SJSA1 (cell line): ENCODE data around the gene SLC6A13. TPM values are rescaled to one million over a fixed set of nuclear protein-coding genes. Genes with fewer than 3 reads are reported as not detected.
A peak's percentile ranks its signal among the peaks of the same experiment; 100 is the strongest.

Experiments
- DNase-seq, 2 experiments: peaks; one replicate each; pipeline ENCODE4 v3.0.0-alpha.2; 2015 to 2020; ENCODE audit warnings: low spot score in 2 of 2, low read depth in 1 of 2
- H3K27ac ChIP-seq: fragments of 250-450 bp; sonication (Bioruptor Pico); 2 replicates; pipeline ENCODE4 v1.5.1; 2020; ENCODE audit warnings: mild to moderate bottlenecking, moderate library complexity
- H3K27me3 ChIP-seq: fragments of 250-450 bp; sonication (Bioruptor Pico); replicated peaks from 2 replicates; pipeline ENCODE4 v1.5.1; 2020; ENCODE audit warnings: mild to moderate bottlenecking, moderate library complexity
- H3K36me3 ChIP-seq: fragments of 250-450 bp; sonication (Bioruptor Pico); 2 replicates; pipeline ENCODE4 v1.5.1; 2020; ENCODE audit warnings: mild to moderate bottlenecking
- H3K4me1 ChIP-seq: fragments of 250-450 bp; sonication (Bioruptor Pico); replicated peaks from 2 replicates; pipeline ENCODE4 v1.6.1; 2021; ENCODE audit warnings: mild to moderate bottlenecking
- H3K4me3 ChIP-seq: fragments of 250-450 bp; sonication (Bioruptor Pico); 2 replicates; pipeline ENCODE4 v1.5.1; 2020; ENCODE audit warnings: mild to moderate bottlenecking
- H3K9me3 ChIP-seq: fragments of 250-450 bp; sonication (Bioruptor Pico); replicated peaks from 2 replicates; pipeline ENCODE4 v1.5.1; 2020; ENCODE audit warnings: mild to moderate bottlenecking
- total RNA-seq: library from RNA; depleted of rRNA; stranded (reverse); fragments of >200 nt; shearing (Covaris generic); gene quantifications from 2 replicates; pipeline ENCODE4 v1.2.3, GENCODE V29; 2014

Gene SLC6A13
- total RNA-seq, 1 experiment from 2014 or later, result not detected

DNA sequence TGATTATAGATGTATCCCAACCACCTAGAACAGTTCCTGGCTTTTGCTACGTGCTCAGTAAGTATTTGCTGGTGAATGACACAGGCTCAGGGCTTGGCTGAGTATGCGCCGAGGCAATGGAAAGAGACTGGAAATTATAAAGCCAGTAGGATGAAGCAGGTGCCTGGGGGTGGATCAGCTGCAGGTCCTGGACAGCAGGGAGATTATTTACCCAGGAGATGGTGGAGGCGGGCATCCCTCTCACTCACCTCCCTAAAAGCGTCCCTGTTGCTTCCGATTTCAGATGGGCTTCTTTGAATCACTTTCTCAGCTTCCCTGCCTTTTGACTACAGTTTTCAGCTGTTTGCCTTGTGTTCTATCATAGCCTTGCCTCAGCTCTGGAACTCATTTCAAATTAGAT is 6.4 kb downstream of the SLC6A13 start:
- no peak overlapping the region for H3K4me3 ChIP-seq
- H3K27me3 ChIP-seq, result peaks cover 24% of the 10 kb centered on the region
- H3K4me1 ChIP-seq, result no peaks in the 10 kb centered on the region
- no peak for DNase-seq
- H3K9me3 ChIP-seq, result no peaks in the 10 kb centered on the region
- H3K27ac ChIP-seq, result no peak overlapping the region
- no peaks in the 10 kb centered on the region for H3K36me3 ChIP-seq

DNA sequence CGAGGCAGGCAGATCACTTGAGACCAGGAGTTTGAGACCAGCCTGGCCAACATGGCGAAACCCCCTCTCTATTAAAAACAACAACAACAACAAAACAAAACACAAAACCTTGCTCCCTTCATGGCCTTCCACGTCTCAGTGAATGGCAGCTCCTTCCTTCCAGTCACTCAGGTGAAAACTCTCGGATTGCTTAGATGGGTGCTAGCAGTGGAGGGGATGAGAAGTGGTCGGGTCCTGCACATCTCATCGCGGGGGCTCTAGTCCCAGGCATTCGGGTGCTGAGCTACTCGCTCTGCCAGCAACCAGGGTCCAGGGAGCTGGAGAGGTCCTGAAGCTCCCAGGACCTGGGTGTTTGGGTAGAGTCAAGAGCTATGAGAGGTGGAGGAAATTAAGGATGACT is 7.7 kb downstream of the SLC6A13 start:
- no peak for DNase-seq
- no peaks in the 10 kb centered on the region for H3K4me1 ChIP-seq
- no peaks in the 10 kb centered on the region for H3K36me3 ChIP-seq
- H3K27me3 ChIP-seq, result peaks cover 15% of the 10 kb centered on the region
- no peak overlapping the region for H3K27ac ChIP-seq
- no peak overlapping the region for H3K4me3 ChIP-seq
- H3K9me3 ChIP-seq, result no peaks in the 10 kb centered on the region

DNA sequence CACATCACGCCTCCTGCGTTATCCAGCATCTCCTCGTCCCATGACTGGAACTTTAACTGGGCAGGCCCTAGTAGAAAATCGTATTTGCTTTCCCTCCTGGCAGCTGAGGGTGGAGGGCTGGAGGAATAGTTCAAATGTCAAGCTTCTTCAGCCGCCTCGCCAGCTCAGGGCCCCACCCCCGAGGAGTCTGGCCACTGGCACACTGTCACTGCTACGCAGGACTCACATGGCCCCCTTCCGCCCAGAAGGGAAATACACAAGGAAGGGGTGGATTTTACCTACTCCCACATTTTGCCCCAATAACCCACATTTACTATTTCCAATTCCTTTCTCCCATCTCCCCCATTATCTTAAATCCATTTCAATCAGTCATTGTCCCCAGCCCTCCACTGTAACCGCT is 8.6 kb downstream of the SLC6A13 start:
- H3K36me3 ChIP-seq, result no peaks in the 10 kb centered on the region
- H3K9me3 ChIP-seq, result no peaks in the 10 kb centered on the region
- DNase-seq, result no peak
- H3K27ac ChIP-seq, result no peak overlapping the region
- no peaks in the 10 kb centered on the region for H3K4me1 ChIP-seq
- no peak overlapping the region for H3K4me3 ChIP-seq
- H3K27me3 ChIP-seq, result 0 out of 2 replicates have a peak, but pooled peaks cover 10% of the 10 kb centered on the region

DNA sequence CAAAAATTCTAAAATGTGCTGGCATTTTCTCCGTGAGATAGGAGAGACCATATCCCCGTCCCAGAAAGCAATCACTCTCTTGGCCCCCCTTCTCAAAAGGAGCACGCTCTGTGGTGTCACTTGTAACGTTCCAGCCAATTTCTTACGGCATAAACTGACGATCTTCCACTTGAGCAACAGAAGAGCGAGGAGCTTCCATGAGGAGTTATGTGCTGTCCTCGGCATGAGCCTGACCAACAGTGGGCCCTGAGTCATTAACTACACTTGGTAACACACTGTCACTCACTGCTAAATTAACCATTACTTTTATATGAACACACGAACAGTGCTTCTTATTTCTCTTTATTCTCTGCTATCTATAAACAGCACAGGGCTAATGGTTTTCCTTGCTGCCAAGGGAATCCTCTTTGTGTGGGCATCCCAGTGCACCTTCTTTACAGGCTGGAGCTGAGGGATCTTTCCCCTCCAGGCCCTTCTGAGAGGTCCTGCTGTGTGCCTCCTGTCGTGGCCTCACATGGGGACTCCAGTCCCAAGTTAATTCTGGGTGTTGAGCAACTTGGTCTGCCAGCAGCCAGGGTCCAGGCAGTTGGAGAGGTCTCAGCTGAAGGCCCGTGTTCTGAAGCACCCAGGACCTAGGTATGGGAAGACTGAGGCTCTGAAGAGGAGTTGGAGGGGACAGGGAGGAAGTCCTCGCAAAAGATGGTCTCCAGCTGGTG is 9.4 kb downstream of the SLC6A13 start:
- Histone ChIP-seq H3K27me3 (0 out of 2 replicates have a peak, but pooled peaks cover 10% of the 10 kb centered on the region), H3K9me3 (no peaks in the 10 kb centered on the region), H3K4me1 (no peaks in the 10 kb centered on the region), H3K4me3 (no peak overlapping the region), H3K27ac (no peak overlapping the region), H3K36me3 (no peaks in the 10 kb centered on the region)
- DNase-seq, result no peak

DNA sequence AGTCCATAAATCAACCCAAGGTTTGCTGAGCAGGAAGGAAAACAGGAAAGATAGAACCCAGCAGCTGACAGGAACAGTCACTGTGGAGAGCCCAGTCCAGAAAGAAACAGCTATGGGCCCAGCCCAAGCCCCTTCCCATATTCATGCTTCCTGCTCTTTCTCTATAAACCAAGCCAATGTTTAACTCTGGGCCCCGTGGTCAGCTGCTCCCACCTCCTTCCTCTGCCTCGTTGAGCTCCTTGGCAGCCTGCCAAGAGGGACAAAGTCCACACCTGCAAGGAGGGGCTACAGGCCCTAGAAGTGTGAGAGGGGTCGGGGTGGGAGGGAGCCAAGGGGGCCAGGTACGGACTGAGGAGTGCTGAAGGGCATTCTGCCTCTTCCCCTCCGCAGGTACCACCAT is 10.0 kb downstream of the SLC6A13 start:
- H3K36me3 ChIP-seq, result no peaks in the 10 kb centered on the region
- no peaks in the 10 kb centered on the region for H3K9me3 ChIP-seq
- H3K4me1 ChIP-seq, result no peaks in the 10 kb centered on the region
- no peak for DNase-seq
- 0 out of 2 replicates have a peak, but pooled peaks cover 10% of the 10 kb centered on the region for H3K27me3 ChIP-seq
- H3K4me3 ChIP-seq, result no peak overlapping the region
- H3K27ac ChIP-seq, result no peak overlapping the region

DNA sequence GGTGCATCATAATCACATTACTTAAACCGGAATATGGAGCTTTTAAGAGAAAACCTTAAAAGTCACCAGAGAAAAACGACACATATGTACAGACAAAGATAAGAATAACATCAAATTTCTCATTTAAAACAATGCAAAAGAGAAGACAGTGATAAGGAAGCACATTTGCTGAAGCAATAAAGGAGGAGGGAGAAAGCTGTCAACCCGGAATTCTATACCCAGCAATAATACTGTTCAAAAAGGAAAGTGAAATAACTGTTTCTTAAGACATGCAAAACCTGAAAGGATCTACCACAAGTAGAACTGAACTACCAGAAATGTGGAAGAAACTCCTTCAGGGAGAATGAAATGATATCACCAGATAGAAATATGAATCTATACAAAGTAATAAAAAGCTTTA is 15.4 kb downstream of the SLC6A13 start:
- no peaks in the 10 kb centered on the region for H3K4me1 ChIP-seq
- H3K36me3 ChIP-seq, result no peaks in the 10 kb centered on the region
- H3K27ac ChIP-seq, result no peak overlapping the region
- no peaks in the 10 kb centered on the region for H3K9me3 ChIP-seq
- no peak overlapping the region for H3K4me3 ChIP-seq
- DNase-seq, result no peak
- 0 out of 2 replicates have a peak, but pooled peaks cover 2% of the 10 kb centered on the region for H3K27me3 ChIP-seq

DNA sequence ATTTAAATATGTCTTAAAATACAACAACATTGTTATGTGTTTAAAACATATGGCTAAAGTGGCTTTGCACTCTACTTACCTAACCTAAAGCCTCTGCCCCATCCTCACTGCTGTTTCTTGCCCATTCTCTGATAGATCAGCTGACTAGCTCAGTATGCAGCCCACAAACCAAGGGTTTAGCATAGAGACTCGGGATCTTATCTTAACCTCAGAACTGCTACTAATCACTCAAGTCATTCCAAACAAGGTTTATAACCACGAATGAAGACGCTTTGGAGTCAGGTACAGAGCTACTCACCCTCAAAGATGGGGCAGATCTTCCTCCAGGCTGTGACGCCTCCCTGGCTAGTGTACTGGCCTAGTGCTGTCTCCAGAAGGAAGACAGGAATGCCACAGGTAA is 19.3 kb downstream of the SLC6A13 start:
- no peaks in the 10 kb centered on the region; the same call in 1 of the 2 replicates for H3K27me3 ChIP-seq
- H3K4me3 ChIP-seq, result no peak overlapping the region
- H3K27ac ChIP-seq, result no peak overlapping the region
- DNase-seq, result no peak
- 0 out of 2 replicates have a peak, but pooled peaks cover 4% of the 10 kb centered on the region for H3K9me3 ChIP-seq
- no peaks in the 10 kb centered on the region for H3K36me3 ChIP-seq
- H3K4me1 ChIP-seq, result no peaks in the 10 kb centered on the region

DNA sequence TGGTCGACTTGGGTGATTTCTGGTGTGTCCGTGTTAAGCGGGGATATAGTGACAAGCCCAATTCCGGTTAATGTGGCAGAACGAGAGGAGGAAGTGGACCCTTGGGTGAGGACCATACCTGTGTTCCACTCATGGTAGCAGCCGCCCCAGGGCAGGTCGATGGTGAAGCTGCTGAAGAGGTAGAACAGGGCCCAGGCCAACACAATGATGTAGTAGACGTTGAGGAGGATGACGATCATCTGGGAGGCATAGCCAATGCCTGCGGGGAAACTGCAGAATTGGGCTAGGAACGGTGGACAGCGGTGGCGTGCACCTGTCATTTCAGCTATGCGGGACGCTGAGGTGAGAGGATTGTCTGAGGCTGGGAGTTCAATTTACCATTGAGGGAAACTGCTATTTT is 20.1 kb downstream of the SLC6A13 start:
- no peak for DNase-seq
- Histone ChIP-seq H3K27ac (no peak overlapping the region), H3K27me3 (no peaks in the 10 kb centered on the region; the same call in 1 of the 2 replicates)

DNA sequence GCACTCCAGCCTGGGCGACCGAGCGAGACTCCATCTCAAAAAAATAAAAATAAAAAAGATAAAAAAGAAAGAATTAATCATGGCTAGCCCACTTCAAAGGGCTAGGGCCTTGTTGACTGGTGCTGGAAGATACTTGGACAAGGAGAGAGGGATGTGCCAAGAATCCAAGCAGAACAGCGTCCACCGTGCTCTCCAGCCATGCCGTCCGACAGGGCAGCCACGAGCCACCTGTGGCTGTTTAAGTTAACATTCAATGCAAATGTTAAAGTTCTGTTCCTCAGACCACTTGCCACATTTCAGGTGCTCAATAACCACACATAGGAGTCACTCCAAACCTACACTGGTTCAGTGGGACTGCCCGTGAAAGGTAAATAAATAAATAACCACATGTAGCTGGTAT is 21.4 kb downstream of the SLC6A13 start:
- Histone ChIP-seq H3K4me1 (no peaks in the 10 kb centered on the region), H3K27ac (no peak overlapping the region), H3K27me3 (no peaks in the 10 kb centered on the region; the same call in 1 of the 2 replicates), H3K36me3 (no peaks in the 10 kb centered on the region), H3K9me3 (peaks cover 11% of the 10 kb centered on the region; the same call in 1 of the 2 replicates), H3K4me3 (no peak overlapping the region)
- no peak for DNase-seq

More for the DNA sequence above, 20.1 kb downstream of the SLC6A13 start:
- Histone ChIP-seq H3K9me3 (peaks cover 4% of the 10 kb centered on the region; the same call in 1 of the 2 replicates), H3K4me3 (no peak overlapping the region), H3K4me1 (no peaks in the 10 kb centered on the region), H3K36me3 (no peaks in the 10 kb centered on the region)

DNA sequence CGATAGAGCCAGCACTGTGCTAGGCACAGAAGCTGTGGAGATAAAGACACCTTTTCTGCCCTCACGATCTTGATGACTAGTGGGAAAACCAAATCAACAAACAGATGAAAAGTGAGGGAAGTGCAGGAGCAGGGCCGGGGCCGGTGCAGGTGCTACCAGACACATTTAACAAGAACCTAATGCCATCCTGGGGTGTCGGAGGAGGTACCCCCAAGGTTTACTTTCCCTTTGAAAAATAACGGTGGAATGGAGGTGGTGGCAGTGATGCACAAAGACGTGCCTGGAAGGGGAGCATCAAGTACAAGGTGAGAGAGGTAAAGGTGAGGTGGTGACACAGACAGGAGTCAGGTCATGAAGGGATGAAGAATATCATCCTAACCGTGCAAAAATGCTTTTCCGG is 22.1 kb downstream of the SLC6A13 start:
- Histone ChIP-seq H3K27me3 (no peaks in the 10 kb centered on the region; the same call in 1 of the 2 replicates), H3K36me3 (no peaks in the 10 kb centered on the region)
- DNase-seq, result no peak

DNA sequence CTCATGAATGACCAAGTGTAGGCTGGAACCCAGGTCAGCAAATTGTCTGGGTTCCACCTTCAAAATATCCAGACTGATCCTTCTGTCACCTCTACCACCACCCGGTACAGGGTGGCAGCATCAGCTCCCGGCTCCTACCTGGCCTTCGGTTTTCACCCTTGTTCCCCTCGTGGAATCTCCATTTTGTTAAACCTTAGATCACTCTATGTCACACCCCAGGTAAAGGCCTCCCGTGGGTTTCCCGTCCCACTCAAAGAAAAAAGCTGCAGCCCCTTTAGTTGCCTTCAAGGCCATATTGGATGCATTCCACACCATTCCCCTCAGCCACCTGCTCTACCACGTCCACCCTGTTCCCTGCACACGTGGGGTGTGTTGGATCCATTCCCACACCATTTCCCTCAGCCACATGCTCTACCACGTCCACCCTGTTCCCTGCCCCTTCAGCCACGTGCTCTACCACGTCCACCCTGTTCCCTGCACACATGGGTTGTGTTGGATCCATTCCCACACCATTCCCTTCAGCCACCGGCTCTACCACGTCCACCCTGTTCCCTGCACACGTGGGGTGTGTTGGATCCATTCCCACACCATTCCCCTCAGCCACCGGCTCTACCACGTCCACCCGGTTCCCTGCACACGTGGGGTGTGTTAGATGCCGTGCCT is 23.8 kb downstream of the SLC6A13 start:
- no peaks in the 10 kb centered on the region for H3K4me1 ChIP-seq
- no peak overlapping the region for H3K4me3 ChIP-seq
- no peak overlapping the region for H3K27ac ChIP-seq
- H3K36me3 ChIP-seq, result no peaks in the 10 kb centered on the region
- peaks cover 23% of the 10 kb centered on the region for H3K9me3 ChIP-seq
- DNase-seq, result no peak
- H3K27me3 ChIP-seq, result no peaks in the 10 kb centered on the region; the same call in 1 of the 2 replicates

More for the DNA sequence above, 22.1 kb downstream of the SLC6A13 start:
- no peaks in the 10 kb centered on the region for H3K4me1 ChIP-seq
- H3K9me3 ChIP-seq, result peaks cover 12% of the 10 kb centered on the region; the same call in 1 of the 2 replicates
- no peak overlapping the region for H3K27ac ChIP-seq
- no peak overlapping the region for H3K4me3 ChIP-seq

DNA sequence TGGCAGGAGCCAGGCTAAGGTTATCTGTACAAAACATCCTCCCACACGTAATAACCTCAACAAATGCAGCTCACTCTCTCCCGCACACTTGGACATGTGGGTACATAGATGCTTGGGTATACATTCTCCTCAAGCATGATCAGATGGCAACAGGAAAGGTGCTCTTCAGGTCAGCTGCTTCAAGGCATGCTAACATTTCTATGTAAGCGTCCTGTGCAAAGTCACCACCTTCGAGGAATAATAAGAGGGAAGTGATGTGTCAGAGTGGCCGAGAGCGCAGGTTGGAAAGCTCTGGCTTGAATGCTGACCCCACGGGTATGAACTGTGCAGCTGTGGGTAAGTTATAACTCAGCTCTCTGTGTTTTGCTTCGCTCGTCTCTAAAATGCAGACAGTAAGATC is 24.5 kb downstream of the SLC6A13 start:
- H3K9me3 ChIP-seq, result peaks cover 24% of the 10 kb centered on the region
- H3K36me3 ChIP-seq, result no peaks in the 10 kb centered on the region
- no peak for DNase-seq
- H3K27ac ChIP-seq, result no peak overlapping the region
- H3K27me3 ChIP-seq, result no peaks in the 10 kb centered on the region; the same call in 1 of the 2 replicates
- H3K4me3 ChIP-seq, result no peak overlapping the region
- no peaks in the 10 kb centered on the region for H3K4me1 ChIP-seq

DNA sequence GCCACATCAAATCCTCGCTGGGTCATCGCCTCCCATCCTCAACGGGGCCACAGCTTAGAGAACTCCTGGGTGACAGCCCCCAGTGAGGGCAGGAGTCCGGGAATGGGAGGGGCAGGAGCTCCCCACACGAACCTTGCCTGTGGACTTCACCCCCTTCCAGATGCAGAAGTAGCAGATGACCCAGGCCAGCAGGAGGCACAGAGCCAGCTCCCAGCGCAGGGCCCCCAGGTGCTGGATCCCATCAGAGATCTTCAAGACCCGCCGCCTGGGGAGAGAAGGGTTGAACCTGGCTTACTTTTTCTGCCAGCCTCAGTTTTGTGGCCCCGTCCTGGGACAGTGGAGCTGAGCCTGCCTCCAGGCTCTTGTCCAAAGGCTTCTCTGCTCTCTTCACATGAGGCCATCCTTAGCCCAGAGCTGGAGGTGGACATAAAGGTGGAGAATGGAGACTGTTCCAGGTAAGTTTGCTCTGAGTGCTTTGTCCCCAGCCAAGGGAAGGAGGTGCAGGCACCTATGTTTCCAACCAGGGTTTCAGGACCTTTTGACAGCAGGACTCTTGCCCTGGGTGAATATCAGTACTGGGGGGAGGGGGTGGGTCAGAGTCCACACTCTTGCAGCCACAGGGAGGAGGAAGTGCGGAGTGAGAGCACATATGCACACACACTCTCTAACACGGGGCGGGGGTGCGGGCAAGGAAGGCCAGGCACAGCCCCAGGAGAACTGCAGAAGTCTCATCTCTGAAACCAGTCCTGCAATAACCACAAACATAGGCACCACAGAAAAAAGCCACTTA is 25.4 kb downstream of the SLC6A13 start:
- DNase-seq, result peak in 1 of 2 experiments; percentile 37
- no peak overlapping the region for H3K27ac ChIP-seq
- no peak overlapping the region for H3K4me3 ChIP-seq
- H3K36me3 ChIP-seq, result no peaks in the 10 kb centered on the region
- H3K27me3 ChIP-seq, result peaks cover 3% of the 10 kb centered on the region; the same call in 1 of the 2 replicates
- H3K4me1 ChIP-seq, result no peaks in the 10 kb centered on the region
- peaks cover 24% of the 10 kb centered on the region for H3K9me3 ChIP-seq
